ENCODE data around the gene IL31RA.

IL31RA gene

DNA sequence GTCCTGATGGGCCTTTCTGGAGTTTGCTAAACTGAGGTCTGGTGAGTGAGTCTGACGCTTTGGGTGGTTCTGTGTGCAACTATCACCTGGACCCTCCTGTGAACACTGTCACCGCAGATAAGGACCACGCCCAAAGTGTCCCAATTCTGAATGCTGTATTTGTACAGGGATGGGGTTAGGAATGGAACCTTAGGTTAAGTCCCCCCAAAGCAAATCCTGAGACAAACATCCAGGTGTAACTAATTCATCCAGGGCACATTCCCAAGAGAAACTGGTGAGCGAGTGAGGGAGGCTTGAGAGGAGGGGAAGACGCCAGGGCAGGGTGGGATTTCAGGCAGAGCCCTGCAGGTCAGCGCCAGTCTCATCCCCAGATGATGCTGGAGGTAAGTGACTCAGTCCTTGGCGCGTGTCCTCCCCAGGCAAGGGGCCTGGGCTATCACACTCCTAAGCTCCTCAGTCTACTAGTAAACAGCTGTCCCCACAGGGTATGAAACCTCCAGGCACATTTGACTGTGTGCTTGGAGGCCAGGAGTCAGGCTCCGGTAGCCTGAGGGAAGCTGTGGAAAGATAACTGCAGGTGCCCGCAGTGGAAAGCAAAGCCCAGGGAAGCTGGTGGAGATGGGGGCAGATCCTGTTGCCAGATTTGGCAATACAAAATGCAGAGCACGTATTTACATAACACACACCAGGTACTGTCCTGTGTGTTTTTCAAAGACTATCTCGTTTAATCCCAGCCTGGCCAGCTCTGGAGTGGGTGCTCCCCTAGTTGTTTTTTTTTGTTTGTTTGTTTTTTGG is 76.9 kb downstream of the IL31RA start:
- TF ChIP-seq, protein P1, sequence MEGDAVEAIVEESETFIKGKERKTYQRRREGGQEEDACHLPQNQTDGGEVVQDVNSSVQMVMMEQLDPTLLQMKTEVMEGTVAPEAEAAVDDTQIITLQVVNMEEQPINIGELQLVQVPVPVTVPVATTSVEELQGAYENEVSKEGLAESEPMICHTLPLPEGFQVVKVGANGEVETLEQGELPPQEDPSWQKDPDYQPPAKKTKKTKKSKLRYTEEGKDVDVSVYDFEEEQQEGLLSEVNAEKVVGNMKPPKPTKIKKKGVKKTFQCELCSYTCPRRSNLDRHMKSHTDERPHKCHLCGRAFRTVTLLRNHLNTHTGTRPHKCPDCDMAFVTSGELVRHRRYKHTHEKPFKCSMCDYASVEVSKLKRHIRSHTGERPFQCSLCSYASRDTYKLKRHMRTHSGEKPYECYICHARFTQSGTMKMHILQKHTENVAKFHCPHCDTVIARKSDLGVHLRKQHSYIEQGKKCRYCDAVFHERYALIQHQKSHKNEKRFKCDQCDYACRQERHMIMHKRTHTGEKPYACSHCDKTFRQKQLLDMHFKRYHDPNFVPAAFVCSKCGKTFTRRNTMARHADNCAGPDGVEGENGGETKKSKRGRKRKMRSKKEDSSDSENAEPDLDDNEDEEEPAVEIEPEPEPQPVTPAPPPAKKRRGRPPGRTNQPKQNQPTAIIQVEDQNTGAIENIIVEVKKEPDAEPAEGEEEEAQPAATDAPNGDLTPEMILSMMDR (IDR thresholded peaks at IDR 0.05; ENCODE audit: control insufficient read depth, extremely low read depth, insufficient read depth) = no peak
- H3K4me3 ChIP-seq (ENCODE audit: low read depth, low read length) = no peak overlapping the region
- no peak for DNase-seq (ENCODE audit: low read depth)

DNA sequence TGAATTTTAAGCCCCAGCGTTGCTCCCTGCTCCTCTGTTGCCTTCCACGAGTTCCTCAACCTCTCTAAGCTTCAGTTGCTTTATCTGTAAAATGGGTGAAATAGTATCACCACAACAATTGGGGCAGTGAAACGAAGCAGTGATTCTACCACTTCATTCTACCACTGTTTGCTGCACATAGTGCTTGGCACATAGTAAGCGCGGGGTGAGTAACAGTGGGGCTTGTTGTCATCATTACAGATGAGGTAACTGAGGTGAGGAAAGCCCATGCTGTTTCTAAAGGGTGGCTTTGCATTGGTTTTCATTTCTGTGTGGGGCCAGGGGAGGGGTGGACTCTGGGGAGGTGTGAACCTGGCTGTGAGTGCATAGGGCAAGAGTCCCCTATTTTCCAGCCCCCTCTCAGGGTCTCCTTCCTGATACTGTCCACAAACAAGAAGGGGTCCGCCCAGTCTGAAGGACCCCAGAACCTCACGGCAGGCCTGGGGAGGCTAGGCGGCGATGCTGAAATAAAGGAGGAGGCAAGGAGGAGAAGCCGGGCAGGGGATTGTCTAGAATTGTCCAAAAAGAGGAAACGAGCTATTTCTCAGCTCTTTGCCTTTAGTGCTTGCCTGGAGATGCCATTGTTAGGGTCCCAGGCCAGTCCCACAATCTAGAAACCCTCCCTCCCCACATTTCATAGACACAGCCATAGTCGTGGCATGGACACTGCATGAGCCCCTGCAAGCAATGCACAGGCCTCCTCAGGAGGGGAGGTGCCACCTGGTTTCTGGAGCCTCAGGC is 78.1 kb downstream of the IL31RA start:
- no peak overlapping the region for H3K4me3 ChIP-seq (ENCODE audit: low read depth, low read length)
- DNase-seq (ENCODE audit: low read depth) = no peak

DNA sequence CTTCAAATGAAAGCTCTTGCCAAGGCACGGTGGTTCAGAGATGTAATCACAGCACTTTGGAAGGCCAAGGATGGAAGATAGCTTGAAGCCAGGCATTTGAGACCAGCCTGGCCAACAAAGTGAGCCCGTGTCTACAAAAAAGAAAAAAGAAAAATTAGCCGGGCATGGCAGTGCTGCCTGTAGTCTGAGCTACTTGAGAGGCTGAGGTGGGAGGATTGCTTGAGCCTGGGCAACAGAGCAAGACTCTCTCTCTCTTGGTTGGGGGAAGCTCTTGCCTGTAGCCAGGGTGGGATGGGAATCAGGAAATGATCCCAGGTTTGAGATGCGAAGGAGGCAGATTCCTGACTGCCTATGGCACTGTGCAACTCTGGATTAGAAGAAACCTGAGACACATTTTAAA is 81.5 kb downstream of the IL31RA start:
- H3K4me3 ChIP-seq (ENCODE audit: low read depth, low read length) = no peak overlapping the region
- no peak for DNase-seq (ENCODE audit: low read depth)
- TF ChIP-seq, protein P1 (IDR thresholded peaks at IDR 0.05; ENCODE audit: control insufficient read depth, extremely low read depth, insufficient read depth) = no peak

More for the DNA sequence above, 78.1 kb downstream of the IL31RA start:
- TF ChIP-seq, protein P1 (IDR thresholded peaks at IDR 0.05; ENCODE audit: control insufficient read depth, extremely low read depth, insufficient read depth) = no peak

DNA sequence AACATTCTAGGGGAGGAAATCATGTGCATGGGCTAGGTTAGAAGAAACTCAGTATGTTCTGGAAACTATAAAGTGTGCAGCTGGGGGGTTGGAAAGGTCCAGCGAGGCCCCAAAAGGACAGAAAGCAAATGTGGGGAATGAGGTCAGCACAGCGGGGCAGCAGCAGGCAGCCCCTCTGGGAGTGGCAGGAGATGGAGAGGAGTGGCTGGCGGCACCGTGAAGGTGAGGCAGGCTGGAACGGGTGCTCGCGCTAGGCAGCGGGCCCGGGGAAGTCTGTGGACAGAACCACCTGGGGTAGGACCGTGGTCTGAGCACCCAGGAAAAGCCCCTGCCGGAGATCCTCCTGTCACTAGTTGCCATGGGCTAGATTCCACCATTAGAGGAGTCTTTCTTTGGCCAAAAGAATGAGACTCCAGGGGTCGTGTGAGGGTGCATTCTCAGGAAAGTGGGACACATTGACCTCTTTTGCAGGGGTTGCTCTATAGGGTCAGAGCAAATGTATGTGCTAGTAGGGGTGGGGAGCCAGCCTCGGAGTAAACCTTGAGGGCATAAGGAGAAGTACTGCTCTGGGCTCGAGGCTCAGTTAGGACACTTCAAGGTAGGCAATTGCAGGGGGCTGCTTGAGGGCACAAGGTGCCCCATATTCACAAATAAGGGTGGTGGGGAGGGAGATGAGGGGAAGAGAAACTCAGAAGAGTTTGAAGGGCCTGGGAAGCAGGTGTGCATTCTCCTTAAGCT is 82.4 kb downstream of the IL31RA start:
- TF ChIP-seq, protein P1 (IDR thresholded peaks at IDR 0.05; ENCODE audit: control insufficient read depth, extremely low read depth, insufficient read depth) = no peak
- no peak overlapping the region for H3K4me3 ChIP-seq (ENCODE audit: low read depth, low read length)
- DNase-seq (ENCODE audit: low read depth) = no peak

DNA sequence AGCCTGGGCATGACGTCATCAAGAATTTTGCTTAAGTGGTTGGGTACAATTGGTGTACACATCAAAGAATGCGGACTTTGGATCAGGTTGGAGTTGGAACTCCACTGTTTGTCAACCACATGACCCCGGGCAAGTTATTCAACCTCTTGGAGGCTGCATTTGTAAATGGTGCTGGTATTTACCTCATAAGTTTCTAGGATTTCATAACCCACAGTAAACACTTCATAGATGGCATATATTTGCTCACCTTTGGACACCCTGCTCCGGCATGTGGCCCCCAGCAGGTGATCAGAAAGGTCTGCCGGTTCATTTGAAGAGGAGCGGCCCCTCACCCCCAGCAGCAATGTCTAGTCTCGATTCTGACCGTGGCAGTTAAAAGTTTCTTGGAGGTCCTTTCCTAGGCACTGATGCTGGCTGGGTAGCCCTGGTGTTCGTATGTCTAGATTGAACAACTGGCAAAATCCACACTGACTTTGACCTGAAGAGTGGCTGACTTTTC is 83.0 kb downstream of the IL31RA start:
- no peak overlapping the region for H3K4me3 ChIP-seq (ENCODE audit: low read depth, low read length)
- peak; percentile 34 for DNase-seq (ENCODE audit: low read depth)
- TF ChIP-seq, protein P1 (IDR thresholded peaks at IDR 0.05; ENCODE audit: control insufficient read depth, extremely low read depth, insufficient read depth) = no peak

DNA sequence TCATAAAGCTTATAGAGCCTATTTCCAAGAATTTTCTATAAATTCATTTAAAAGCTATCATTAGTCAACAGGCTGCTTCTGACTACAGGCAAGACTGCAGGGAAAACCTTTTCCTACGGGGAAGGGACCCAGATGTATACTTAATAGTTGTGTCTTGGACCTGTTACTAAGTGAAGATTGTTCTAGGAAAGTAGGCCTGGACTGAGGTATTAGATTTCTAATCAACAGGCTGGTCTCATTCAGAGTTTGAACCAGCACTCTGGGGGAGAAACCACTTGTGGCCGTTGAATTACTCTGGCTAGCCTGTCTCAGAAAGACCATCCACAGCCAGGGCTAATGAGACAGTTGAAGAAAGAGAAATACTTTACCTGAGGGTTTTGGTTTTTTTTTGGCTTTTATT is 83.6 kb downstream of the IL31RA start:
- no peak for DNase-seq (ENCODE audit: low read depth)
- H3K4me3 ChIP-seq (ENCODE audit: low read depth, low read length) = no peak overlapping the region
- TF ChIP-seq, protein P1 (IDR thresholded peaks at IDR 0.05; ENCODE audit: control insufficient read depth, extremely low read depth, insufficient read depth) = no peak

Measured in LNCaP clone FGC (cell line).